Upper lobe of left lung (tissue), 4 donors: ENCODE results near the gene XRRA1.

ENCODE experiments used
- CTCF ChIP-seq, 6 experiments: fragments of 450-650 bp in 4 of 6; fragments of 200-600 bp in 2 of 6; sonication (generic) in 2 of 6; IDR thresholded peaks; one replicate each; pipeline ENCODE4 v1.5.1; 2016 to 2019; ENCODE audit warnings: antibody characterized with exemption in 6 of 6
- EP300 ChIP-seq, 4 donors: sonication (generic); formaldehyde crosslinking; IDR thresholded peaks; one replicate each; pipeline ENCODE4 v1.5.1; 2017; ENCODE audit warnings: antibody characterized with exemption in 4 of 4, control low read depth in 2 of 4
- POLR2A ChIP-seq, 4 donors: fragments of 450-650 bp; IDR thresholded peaks; one replicate each; pipeline ENCODE4 v1.5.1; 2016 to 2017; ENCODE audit warnings: antibody characterized with exemption in 4 of 4, mild to moderate bottlenecking in 2 of 4

GRCh38 chr11:74871037-74871436 lies 77.9 kb downstream of the XRRA1 start:
- TF ChIP-seq CTCF (IDR thresholded peaks at IDR 0.05), result no peak
- TF ChIP-seq POLR2A (IDR thresholded peaks at IDR 0.05), result no peak
- TF ChIP-seq EP300 (IDR thresholded peaks at IDR 0.05), result no peak
